DOHH2 (cell line): ENCODE measurements around the gene GPHN.

Experiments
- H3F3A ChIP-seq: fragments of 200-600 bp; sonication (generic), shearing (Covaris generic); 2 replicates; pipeline ENCODE4 v1.6.0; 2016; ENCODE audit warnings: antibody characterized with exemption, mild to moderate bottlenecking; ENCODE audit not compliant: control insufficient read depth, insufficient read depth
- H3K27ac ChIP-seq: fragments of 200-600 bp; sonication (generic); 2 replicates; pipeline ENCODE4 v1.5.1; 2014; ENCODE audit warnings: low read depth, mild to moderate bottlenecking, low read length, moderate library complexity
- H3K27me3 ChIP-seq: fragments of 200-600 bp; sonication (generic); 2 replicates; pipeline ENCODE4 v1.6.1; 2014; ENCODE audit warnings: mild to moderate bottlenecking, low read length, mixed read lengths; ENCODE audit not compliant: control insufficient read depth
- H3K36me3 ChIP-seq: fragments of 200-600 bp; sonication (generic); 2 replicates; pipeline ENCODE4 v1.6.1; 2014; ENCODE audit warnings: mild to moderate bottlenecking, low read length, moderate library complexity, mixed read lengths; ENCODE audit not compliant: control insufficient read depth
- H3K4me1 ChIP-seq: fragments of 200-600 bp; sonication (generic); 2 replicates; pipeline ENCODE4 v1.6.1; 2014; ENCODE audit warnings: mild to moderate bottlenecking, low read length, mixed read lengths; ENCODE audit not compliant: control insufficient read depth
- H3K4me2 ChIP-seq: fragments of 200-600 bp; sonication (generic); 2 replicates; pipeline ENCODE4 v1.6.0; 2014; ENCODE audit warnings: mild to moderate bottlenecking, low read length, moderate library complexity
- H3K4me3 ChIP-seq: fragments of 200-600 bp; sonication (generic); 2 replicates; pipeline ENCODE4 v1.5.1; 2014; ENCODE audit warnings: mild to moderate bottlenecking, low read length, mixed read lengths
- H3K79me2 ChIP-seq: fragments of 200-600 bp; sonication (generic); 2 replicates; pipeline ENCODE4 v1.6.1; 2014; ENCODE audit warnings: mild to moderate bottlenecking, low read length, mixed read lengths; ENCODE audit not compliant: control insufficient read depth
- H3K9me2 ChIP-seq: fragments of 200-600 bp; sonication (generic); replicated peaks from 2 replicates; pipeline ENCODE4 v1.6.1; 2014; ENCODE audit warnings: mild to moderate bottlenecking, low read length, mixed read lengths; ENCODE audit not compliant: control insufficient read depth
- H3K9me3 ChIP-seq: fragments of 200-600 bp; sonication (generic); 2 replicates; pipeline ENCODE4 v1.6.1; 2014; ENCODE audit warnings: antibody characterized with exemption, low read length, mixed read lengths; ENCODE audit not compliant: control insufficient read depth, insufficient read depth
- H4K20me1 ChIP-seq: fragments of 200-600 bp; sonication (generic); 2 replicates; pipeline ENCODE4 v1.6.0; 2014; ENCODE audit warnings: low read depth, mild to moderate bottlenecking, antibody characterized with exemption, low read length, moderate library complexity; ENCODE audit not compliant: control insufficient read depth, insufficient read depth
- CTCF ChIP-seq: fragments of 200-600 bp; sonication (generic); IDR thresholded peaks from one replicate; pipeline ENCODE4 v1.5.1; 2014; ENCODE audit warnings: antibody characterized with exemption, mild to moderate bottlenecking, low read depth, low read length; ENCODE audit not compliant: poor library complexity, severe bottlenecking
- EZH2phosphoT487 ChIP-seq: fragments of 200-600 bp; sonication (generic); IDR thresholded peaks from 2 replicates; pipeline ENCODE4 v1.6.1; 2017; ENCODE audit warnings: borderline replicate concordance, mild to moderate bottlenecking, antibody characterized with exemption, low read length, moderate library complexity, mixed read lengths

Gene GPHN

GRCh38 chr14:66842911-66843512, 335.1 kb downstream of the GPHN start:
- TF ChIP-seq EZH2phosphoT487 (no peak), CTCF (no peak)
- Histone ChIP-seq H3K4me1 (peaks cover 16% of the 10 kb centered on the region), H3K4me2 (no peak overlapping the region), H3K9me3 (no peaks in the 10 kb centered on the region), H3K27ac (no peak overlapping the region), H3K36me3 (no peaks in the 10 kb centered on the region), H3K79me2 (no peaks in the 10 kb centered on the region), H4K20me1 (no peaks in the 10 kb centered on the region), H3F3A (no peaks in the 10 kb centered on the region), H3K27me3 (no peaks in the 10 kb centered on the region), H3K9me2 (no peaks in the 10 kb centered on the region), H3K4me3 (no peak overlapping the region)

- Histone ChIP-seq H4K20me1 (no peaks in the 10 kb centered on the region), H3K4me3 (no peak overlapping the region), H3F3A (no peaks in the 10 kb centered on the region), H3K9me3 (no peaks in the 10 kb centered on the region), H3K27ac (no peak overlapping the region), H3K27me3 (no peaks in the 10 kb centered on the region), H3K4me2 (no peak overlapping the region), H3K79me2 (no peaks in the 10 kb centered on the region), H3K4me1 (peaks cover 13% of the 10 kb centered on the region), H3K9me2 (no peaks in the 10 kb centered on the region), H3K36me3 (no peaks in the 10 kb centered on the region)
- TF ChIP-seq EZH2phosphoT487 (no peak), CTCF (no peak)
Measured at GRCh38 chr14:66850258-66850888, 342.4 kb downstream of the GPHN start.

GRCh38 chr14:66853311-66853710, 345.4 kb downstream of the GPHN start:
- no peak overlapping the region for H3K4me3 ChIP-seq
- no peaks in the 10 kb centered on the region for H4K20me1 ChIP-seq
- no peaks in the 10 kb centered on the region for H3K79me2 ChIP-seq
- H3K4me2 ChIP-seq, result no peak overlapping the region
- no peaks in the 10 kb centered on the region for H3K36me3 ChIP-seq
- no peaks in the 10 kb centered on the region for H3K4me1 ChIP-seq
- H3K9me3 ChIP-seq, result no peaks in the 10 kb centered on the region
- H3K27me3 ChIP-seq, result no peaks in the 10 kb centered on the region
- H3F3A ChIP-seq, result no peaks in the 10 kb centered on the region
- TF ChIP-seq EZH2phosphoT487, result no peak
- TF ChIP-seq CTCF, result no peak
- H3K9me2 ChIP-seq, result no peaks in the 10 kb centered on the region; the same call in 1 of the 2 replicates
- H3K27ac ChIP-seq, result no peak overlapping the region
